ENCODE measurements around the gene RPS6KL1. TPM values are rescaled to one million over a fixed set of nuclear protein-coding genes. Genes with fewer than 3 reads are reported as not detected.

The RPS6KL1 gene
- polyA plus RNA-seq, 3 donors: 0.71 to 1.9 (median 1.9) TPM

- no peak for DNase-seq
Measured at GRCh38 chr14:74912801-74913200, 10.3 kb downstream of the RPS6KL1 start.

GRCh38 chr14:74912111-74912510 lies 10.9 kb downstream of the RPS6KL1 start:
- no peak for DNase-seq

- DNase-seq: no peak
Measured at GRCh38 chr14:74911704-74912103, 11.4 kb downstream of the RPS6KL1 start.

- DNase-seq: no peak
Measured at GRCh38 chr14:74911221-74911620, 11.8 kb downstream of the RPS6KL1 start.

GRCh38 chr14:74910556-74910955 lies 12.5 kb downstream of the RPS6KL1 start:
- no peak for DNase-seq

- DNase-seq: no peak
Measured at GRCh38 chr14:74909911-74910310, 13.1 kb downstream of the RPS6KL1 start.

- no peak for DNase-seq
Measured at GRCh38 chr14:74909501-74909900, 13.6 kb downstream of the RPS6KL1 start.

- DNase-seq: no peak
Measured at GRCh38 chr14:74908861-74909341, 14.2 kb downstream of the RPS6KL1 start.

- DNase-seq: no peak
Measured at GRCh38 chr14:74907744-74908143, 15.3 kb downstream of the RPS6KL1 start.

- DNase-seq: no peak
Measured at GRCh38 chr14:74906925-74907521, 16.0 kb downstream of the RPS6KL1 start.

GRCh38 chr14:74905595-74906142 lies 17.4 kb downstream of the RPS6KL1 start:
- DNase-seq: no peak

- DNase-seq: no peak
Measured at GRCh38 chr14:74904635-74905503, 18.2 kb downstream of the RPS6KL1 start.

GRCh38 chr14:74902941-74903705 lies 19.9 kb downstream of the RPS6KL1 start:
- DNase-seq: no peak

- DNase-seq: no peak
Measured at GRCh38 chr14:74898694-74899093, 24.4 kb downstream of the RPS6KL1 start.

- no peak for DNase-seq
Measured at GRCh38 chr14:74898083-74898482, 25.0 kb downstream of the RPS6KL1 start.

GRCh38 chr14:74897642-74898041 lies 25.4 kb downstream of the RPS6KL1 start:
- no peak for DNase-seq

- DNase-seq: no peak
Measured at GRCh38 chr14:74896400-74896799, 26.7 kb downstream of the RPS6KL1 start.

- DNase-seq: no peak
Measured at GRCh38 chr14:74893614-74894091, 29.4 kb downstream of the RPS6KL1 start.

- DNase-seq: no peak
Measured at GRCh38 chr14:74892745-74893144, 30.3 kb downstream of the RPS6KL1 start.

- DNase-seq: no peak
Measured at GRCh38 chr14:74891870-74892269, 31.2 kb downstream of the RPS6KL1 start.

- no peak for DNase-seq
Measured at GRCh38 chr14:74890262-74890661, 32.8 kb downstream of the RPS6KL1 start.

Data from renal pelvis (tissue), 4 donors.